GM19043 (cell line): ENCODE results near the gene AOX1.
A peak's percentile ranks its signal among the peaks of the same experiment; 100 is the strongest.

Experiments used
- ATAC-seq: cut with Tn5 transposase; IDR thresholded peaks from one replicate; pipeline ENCODE4 v1.9.1; 2021; ENCODE audit warnings: low read depth; ENCODE audit not compliant: unreplicated experiment

AOX1 gene

DNA sequence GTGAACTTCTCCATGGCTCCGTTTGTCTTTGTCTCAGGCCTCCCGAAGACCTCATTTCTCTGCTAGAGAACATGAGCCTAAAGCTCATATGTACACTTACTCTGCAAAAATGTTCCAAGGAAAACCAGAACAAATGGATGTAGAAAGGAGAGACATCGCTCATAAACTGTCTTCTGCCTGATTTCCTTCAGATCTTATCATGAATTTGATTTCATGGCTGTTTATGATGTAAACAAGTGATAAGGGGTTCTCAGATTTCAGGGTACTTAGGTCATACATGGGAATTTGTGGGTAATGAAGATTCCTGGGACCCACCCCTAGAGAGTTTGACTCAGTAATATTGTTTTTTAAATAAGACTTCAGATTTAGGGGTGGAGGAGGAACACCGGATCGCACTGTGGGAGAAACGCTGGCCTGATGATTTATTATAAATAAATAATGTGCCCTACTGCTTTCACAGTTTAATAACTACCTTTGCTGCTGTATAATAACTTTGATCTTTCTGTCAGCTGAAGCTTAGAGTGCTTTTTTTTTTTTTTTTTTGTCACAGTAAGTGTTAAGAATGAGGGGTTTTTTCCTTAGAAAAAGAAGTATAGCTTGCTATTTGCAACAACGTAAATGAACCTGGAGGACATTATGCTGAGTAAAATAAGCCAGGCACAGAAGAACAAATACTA is 14.9 kb downstream of the AOX1 start:
- no peak for ATAC-seq

- no peak for ATAC-seq
Observed at GRCh38 chr2:200602584-200602983, 16.8 kb downstream of the AOX1 start.

GRCh38 chr2:200603972-200604371 is 18.2 kb downstream of the AOX1 start:
- no peak for ATAC-seq

DNA sequence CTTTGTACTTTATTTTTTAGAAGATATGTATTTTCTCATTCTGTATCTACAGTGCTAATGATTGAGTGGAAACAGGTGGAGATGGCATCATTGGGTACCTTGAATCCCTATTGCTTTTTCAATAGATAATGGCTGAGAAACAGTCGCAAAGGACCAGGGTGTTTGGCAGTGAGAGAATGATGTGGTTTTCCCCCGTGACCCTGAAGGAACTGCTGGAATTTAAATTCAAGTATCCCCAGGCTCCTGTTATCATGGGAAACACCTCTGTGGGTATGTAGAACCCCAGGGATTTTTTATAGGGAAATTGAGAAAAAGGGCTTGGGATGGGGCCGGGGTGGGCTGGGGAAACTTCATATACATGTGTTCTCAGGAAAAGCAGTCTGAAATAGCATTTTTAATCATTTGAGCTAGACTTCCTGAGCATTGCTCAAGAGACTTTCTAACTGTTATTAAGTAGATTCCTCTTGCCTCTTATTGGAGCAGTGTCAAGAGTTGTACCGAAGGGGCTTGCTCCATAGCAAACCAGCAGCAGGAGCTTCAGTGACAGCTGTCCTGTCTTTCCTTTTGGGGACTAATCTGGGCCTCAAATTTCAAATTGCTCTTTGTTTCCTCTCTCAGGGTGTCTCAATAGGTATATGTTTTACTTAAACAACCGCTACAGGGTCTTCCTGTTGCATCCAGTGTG is 18.9 kb downstream of the AOX1 start:
- no peak for ATAC-seq

- ATAC-seq, result no peak
Observed at GRCh38 chr2:200608341-200609027, 22.7 kb downstream of the AOX1 start.

DNA sequence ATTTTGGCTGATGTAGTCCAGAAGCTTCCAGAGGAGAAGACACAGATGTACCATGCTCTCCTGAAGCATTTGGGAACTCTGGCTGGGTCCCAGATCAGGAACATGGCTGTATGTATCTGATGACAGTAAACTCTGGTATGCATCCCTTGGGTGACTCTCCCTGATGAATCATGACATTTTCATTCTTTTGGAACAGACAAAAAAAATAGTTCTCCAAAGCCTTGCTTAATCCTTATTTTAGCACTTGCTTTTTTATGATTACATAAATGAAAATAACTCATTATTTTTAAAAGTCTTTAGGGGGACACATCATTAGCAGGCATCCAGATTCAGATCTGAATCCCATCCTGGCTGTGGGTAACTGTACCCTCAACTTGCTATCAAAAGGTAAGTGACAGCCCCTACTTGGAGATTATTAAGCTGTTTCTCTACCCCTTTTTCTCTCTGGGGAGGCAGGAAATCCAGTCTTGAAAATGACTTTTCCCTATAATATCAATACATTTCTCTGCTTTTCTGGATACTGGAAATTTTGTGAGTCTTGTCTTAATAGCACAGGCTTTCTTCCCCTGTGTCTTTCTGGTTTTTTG is 23.3 kb downstream of the AOX1 start:
- no peak for ATAC-seq

DNA sequence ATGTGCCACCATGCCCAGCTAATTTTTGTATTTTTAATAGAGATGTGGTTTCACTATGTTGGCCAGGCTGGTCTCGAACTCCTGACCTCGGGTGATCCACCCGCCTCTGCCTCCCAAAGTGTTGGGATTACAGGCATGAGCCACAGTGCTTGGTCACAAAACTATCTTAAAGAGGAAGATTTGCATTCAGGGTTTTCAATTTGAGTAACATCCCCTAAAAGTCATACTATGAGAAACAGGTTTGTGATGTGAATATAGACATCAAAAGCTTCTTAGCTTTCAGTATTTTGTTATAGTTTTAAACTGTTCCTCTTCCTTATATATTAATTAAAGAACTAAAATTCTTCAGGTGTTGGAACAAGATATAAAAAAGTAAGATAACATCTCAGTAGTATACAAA is 24.4 kb downstream of the AOX1 start:
- ATAC-seq, result peak; percentile 58

- ATAC-seq, result no peak
Observed at GRCh38 chr2:200613692-200614091, 27.9 kb downstream of the AOX1 start.

GRCh38 chr2:200614249-200614648 is 28.4 kb downstream of the AOX1 start:
- ATAC-seq, result no peak

GRCh38 chr2:200615247-200615646 is 29.4 kb downstream of the AOX1 start:
- ATAC-seq, result peak; percentile 38

- no peak for ATAC-seq
Observed at GRCh38 chr2:200616193-200616592, 30.4 kb downstream of the AOX1 start.

DNA sequence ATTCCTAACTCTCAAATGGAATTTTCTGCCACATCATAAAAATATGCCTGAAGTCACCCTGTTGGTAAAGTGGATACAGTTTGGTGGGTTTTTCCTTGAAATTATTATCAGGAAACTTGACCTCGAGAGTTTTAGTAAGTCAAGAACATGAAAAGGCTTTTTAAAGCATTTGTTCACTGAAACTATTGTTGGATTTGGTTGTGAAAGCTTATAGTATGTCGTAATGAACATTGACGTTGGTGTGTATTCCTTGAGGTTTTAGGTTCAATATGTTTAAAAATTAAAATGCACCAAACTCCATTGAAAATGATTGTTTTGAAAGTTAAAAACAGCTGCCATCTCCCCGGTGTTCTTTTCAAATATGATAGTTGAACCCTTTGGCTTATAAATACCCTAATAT is 30.8 kb downstream of the AOX1 start:
- no peak for ATAC-seq

- ATAC-seq, result no peak
Observed at GRCh38 chr2:200617156-200618053, 31.6 kb downstream of the AOX1 start.

- ATAC-seq, result no peak
Observed at GRCh38 chr2:200618054-200618419, 32.2 kb downstream of the AOX1 start.

- ATAC-seq, result no peak
Observed at GRCh38 chr2:200618590-200619021, 32.8 kb downstream of the AOX1 start.

DNA sequence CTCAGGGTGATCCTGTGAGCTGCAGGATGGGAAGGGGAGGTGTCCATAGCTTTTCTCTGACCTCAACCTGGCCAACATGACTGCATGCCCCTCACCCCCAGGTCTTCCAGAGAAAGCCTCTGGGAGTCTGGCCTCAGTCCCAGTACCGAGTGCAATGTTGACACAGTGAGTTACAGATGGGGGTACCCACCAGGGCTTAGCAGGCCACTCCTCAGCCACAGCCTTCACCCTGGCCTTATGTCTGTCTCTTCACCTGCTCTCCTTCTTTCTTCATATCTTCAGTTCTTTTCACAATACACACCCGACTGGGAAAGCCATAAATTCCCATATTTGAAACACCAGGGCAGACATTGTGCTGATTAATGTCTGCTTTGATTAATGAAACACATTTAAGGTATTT is 33.5 kb downstream of the AOX1 start:
- ATAC-seq, result no peak

DNA sequence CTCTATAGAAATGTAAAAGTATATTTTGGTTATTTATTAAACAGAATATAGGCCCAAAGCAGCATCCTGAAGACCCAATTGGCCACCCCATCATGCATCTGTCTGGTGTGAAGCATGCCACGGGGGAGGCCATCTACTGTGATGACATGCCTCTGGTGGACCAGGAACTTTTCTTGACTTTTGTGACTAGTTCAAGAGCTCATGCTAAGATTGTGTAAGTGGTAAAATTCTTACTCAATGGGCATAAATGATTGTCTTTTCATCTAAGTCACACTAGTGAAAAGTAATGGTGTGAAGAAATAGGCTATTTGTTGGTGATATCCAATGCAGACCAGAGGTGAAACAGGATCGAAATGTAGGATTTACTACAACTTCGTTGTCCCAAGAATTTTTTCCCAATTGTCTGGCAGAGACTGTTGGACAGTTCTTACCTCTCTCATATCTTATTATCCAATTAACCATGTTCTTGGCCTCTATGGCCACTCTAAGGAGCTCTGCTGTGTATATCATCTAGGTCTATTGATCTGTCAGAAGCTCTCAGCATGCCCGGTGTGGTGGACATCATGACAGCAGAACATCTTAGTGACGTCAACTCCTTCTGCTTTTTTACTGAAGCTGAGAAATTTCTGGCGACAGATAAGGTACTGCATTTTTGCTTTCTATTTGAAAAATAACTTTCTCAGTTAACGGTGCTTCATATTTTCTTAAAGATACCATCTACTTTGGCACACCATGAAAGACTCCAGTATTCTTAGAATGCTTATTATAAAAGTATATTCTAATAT is 35.0 kb downstream of the AOX1 start:
- ATAC-seq, result no peak

GRCh38 chr2:200622106-200622505 is 36.3 kb downstream of the AOX1 start:
- no peak for ATAC-seq

DNA sequence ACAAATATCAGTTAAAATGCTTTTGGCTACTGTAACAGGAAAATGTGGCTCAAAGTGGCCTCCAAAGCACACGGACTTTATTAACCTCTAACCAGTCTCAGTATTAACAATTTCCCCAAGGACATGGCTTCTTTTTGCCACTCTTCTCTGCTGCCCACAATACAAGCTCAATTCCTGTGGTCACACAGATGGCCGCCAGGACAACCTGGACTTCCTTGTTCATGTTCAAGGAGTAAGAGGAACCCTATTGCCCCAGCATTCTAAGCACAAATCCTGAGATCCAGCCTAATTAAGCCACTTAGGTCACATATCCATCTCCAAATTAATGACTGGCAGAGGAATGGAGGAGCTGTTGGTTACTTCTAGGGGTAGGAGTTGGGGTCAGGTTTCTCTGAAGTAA is 38.2 kb downstream of the AOX1 start:
- ATAC-seq, result no peak

DNA sequence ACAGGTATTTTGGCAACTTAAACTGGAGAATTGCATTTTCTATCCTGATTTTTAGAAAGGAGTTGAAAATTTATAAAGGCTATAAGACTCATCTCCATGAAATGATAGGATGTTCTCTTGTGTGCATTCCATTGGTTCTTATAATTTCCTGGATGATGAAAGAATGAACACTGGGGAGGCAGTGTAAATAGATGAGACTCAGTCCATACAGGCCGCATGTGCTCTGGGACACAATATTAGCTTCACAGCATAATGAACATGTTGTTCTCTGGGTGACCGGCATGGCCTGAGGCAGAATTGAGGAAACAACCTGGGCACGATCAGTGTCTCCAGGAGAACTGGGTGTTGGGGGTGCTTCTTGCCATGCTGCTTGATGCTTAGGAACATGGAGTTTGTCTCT is 38.8 kb downstream of the AOX1 start:
- no peak for ATAC-seq
